ENCODE measurements around the gene TAS2R4.
"Not testable (repeated sequence)": the region's sequence is repeated elsewhere in the genome, so short reads cannot be mapped to it uniquely, and the experiment has no call there.

The TAS2R4 gene, protein sequence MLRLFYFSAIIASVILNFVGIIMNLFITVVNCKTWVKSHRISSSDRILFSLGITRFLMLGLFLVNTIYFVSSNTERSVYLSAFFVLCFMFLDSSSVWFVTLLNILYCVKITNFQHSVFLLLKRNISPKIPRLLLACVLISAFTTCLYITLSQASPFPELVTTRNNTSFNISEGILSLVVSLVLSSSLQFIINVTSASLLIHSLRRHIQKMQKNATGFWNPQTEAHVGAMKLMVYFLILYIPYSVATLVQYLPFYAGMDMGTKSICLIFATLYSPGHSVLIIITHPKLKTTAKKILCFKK

DNA sequence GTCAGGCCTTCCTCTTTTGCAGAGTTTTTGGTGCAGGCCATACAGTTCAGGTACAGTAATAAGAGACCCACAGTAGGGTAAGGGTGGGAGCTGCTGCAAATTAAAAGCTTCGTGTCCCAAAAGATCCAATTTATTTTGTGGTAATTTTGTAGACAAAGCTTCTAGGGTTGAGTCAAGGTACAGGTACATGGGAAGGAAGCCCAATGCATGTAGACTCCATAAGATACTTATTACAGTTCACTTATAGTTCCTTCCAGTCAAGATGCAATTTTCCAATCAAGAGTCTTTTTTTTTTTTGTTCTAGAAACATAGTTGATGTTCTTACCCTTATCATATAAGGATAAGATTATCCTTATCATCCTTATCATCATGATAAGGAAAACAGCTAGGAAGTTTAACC, at the start of gene TAS2R4:
TAS2R4 (plus strand) TSS at position 301 of the 400 bp plus-strand sequence. CDS start 1,815 bp downstream, outside the sequence.
- no peak for DNase-seq

DNA sequence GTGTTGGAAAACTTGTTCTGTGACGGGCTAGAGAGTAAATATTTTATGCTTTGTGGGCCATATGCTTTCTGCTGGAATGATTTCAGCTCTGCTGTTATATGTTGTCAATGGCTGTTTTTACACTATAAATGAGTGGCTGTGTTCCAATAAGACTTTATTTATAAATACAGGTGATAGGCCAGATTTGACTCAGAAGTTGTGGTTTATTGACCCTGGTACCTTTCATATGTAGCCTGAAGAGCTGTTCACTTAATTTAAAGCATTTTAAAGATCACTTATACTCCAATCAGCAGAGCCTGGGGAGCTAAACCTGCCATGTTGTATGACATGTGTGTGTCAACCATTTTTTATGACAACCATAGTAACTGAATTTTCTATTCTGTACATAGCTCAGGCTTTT, 47.5 kb upstream of the TAS2R4 start:
- DNase-seq: no peak

DNA sequence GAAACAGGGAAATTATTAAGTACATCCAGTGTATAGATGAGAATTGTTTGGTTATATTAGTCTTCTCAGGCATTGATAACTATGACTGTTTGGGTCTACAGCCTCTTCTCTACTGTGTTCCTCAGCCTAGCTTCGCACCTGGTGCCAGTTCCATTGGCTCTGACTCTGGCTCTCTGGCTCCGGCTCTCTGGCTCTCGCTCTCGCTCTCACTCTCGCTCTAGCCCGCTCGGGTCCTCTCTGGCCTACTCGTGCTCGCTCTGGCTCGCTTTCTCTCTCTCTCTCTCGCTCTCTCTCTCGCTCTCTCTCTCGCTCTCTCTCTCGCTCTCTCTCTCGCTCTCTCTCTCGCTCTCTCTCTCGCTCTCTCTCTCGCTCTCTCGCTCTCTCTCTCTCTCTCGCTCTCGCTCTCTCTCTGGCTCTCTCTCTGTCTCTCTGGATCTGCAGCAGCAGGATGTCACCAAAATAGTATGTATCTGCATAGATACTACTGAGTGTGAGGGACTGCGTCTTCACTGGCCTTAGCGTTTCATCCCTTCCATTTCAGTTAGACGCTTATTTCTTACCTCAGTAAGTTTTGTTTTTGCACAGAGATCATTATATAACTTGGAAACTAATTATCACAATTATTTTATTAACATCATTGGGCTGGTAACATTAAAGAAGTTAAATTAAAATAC, 44.9 kb upstream of the TAS2R4 start:
- no peak for DNase-seq

DNA sequence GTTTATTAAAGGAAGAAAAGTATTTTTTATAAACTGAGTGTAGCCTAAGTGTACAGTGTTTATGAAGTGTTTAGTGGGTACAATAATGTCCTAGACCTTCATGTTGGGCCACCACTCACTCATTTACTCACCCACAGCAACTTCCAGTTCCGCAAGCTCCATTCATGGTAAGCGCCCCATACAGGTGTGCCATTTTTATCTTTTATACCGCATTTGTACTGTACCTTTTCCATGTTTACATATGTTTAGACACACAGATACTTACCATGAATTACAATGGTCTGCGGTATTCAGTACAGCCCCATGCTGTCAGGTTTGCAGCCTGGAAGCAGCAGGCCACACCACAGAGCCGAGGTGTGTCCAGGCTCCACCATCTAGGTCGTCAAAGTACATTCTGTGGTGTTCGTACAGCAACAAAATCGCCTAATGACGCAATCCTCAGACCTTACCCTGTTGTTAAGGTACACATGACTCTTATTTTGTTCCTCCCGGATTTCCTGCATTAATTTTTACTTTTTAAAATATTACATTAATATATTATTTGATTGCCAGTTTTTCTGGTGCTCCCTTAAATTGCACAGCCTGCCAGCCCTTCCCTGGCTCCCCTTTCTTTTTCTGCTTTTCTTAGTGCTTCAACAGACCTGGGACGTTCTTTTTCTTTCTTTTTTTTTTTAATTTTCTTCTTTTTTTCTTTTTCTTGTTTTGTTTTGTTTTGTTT, 39.2 kb upstream of the TAS2R4 start:
- no peak for DNase-seq

DNA sequence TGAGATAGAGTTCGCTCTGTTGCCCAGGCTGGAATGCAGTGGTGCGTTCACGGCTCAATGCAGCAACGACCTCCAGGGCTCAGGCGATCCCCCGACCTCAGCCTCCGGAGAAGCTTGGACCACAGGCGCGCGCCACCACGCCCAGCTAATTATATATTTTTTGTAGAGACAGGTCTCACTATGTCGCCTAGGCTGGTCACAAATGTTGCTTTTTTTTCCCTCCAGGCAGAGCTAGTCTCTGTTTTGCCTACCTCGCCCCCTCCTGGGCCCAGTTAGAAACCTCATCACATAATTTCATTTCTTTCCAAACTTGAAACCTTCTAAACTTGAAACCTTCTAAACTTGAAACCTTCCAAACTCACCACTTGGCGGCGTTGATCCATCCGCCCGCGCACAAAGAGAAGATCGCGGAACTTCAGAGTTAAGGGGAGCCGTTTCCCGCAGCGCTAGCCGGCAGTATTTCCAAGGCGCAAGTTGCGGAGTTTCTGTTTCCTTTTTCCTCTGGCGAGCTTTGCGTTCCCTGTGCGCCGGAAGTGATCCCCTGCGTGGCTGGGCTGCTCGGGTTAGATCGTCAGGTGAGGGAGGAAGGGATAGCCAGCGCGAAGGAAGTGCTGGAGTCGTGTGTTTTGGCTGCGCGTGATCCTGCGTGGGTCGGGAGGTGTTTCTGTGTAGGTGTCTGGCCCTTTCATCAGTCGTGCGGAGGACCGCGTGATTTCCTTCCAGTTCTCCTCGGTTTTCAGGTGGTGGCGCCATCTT, 38.5 kb upstream of the TAS2R4 start, which contains the start of gene SSBP1:
SSBP1 (plus strand) TSS at position 523 of the 756 bp plus-strand sequence. CDS start 809 bp downstream, outside the sequence.
- peak; percentile 89 for DNase-seq

DNA sequence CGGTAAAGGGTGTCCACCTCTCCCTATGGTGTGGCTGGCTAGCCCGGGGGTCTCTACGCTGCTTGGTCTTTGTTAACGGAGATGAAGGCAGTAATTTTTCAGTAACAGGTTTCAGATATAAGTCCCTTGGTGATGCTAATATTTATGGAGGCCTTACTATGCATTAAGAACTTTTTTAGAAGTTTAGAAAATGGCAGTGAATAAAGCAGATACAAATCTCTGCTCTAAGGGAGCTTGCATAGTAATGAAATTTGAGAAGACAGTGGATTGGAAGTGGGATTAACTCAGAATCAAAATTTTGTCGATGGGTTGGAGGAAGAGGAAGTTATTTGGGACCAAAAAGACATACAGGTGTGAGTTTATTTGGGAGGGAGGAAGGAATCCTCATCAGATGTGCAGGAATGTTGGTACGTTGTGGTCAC, 37.9 kb upstream of the TAS2R4 start:
- DNase-seq: no peak

DNA sequence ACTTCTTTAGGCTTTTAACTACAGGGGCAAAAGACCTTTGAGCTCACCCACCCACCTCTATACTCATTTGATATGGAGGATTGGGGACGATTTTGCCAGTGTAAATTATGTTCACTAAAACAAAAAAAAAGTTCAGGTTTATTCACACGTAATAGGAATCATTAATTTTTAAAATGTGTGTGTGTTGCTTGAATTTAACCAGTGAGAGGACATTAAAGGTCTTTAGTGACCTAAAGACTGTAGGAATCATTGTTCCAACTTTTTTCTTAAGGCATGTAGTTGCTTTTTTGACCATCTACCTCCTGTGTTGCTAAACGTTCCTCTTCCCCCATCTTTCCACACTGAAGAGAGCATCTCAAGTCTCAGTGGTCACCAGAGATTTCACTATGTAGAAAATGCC, 37.2 kb upstream of the TAS2R4 start:
- no peak for DNase-seq

DNA sequence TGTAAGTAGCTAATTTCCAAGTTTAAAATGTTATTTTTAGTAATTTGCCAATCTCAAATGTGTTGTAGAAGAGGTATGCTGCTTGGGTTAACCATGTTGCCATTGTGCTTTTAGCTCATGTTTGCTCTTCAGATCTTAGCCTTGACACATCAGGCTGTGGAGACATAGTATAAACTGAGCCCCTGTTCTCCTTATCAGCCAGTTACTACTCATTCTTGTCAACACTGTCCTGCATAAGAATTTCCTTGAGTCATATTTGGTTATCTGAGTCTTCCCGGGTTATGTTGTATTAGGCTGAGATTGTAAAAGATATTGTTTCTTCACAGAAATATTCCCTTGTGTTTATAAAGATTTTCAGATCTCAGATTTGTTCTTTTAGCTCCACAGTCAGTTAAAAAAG, 34.2 kb upstream of the TAS2R4 start:
- no peak for DNase-seq

DNA sequence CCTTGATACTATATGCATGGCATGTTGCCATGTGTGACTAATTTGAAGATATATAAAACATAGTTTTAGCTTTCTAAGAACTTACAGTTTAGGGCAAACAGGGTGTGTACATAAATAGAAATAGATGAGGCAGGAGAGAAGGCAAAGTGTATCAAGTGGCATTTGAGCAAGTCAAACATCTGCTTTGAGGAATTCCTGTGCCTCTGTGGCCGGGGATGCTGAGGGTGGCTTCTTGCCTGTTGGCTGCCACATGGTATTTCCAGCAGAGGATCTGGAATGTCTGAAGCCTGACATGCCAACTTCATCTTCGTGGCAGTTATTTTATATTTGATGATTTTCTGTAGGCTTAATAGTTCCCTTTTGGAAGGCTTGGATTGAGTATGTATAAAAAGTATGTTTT, 32.3 kb upstream of the TAS2R4 start:
- no peak for DNase-seq

DNA sequence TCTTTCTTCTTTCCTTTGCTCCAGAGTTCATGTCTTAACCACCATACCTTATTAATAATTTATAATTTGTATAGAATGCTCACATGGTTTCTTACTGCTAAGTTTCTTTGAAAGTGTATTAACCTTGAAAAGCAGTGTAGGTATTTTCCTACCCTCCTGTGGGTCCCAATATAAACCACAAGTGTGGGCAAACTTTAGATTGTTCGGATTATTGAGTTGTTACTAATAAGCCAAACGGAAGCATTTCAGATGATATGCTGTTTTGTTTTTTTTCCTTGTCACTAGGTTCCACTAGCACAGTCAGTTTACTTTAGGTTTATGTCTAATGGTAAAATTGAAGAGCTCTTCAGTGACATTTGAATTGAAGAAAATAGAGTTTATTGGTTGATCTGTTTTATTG, 28.1 kb upstream of the TAS2R4 start:
- DNase-seq: no peak

DNA sequence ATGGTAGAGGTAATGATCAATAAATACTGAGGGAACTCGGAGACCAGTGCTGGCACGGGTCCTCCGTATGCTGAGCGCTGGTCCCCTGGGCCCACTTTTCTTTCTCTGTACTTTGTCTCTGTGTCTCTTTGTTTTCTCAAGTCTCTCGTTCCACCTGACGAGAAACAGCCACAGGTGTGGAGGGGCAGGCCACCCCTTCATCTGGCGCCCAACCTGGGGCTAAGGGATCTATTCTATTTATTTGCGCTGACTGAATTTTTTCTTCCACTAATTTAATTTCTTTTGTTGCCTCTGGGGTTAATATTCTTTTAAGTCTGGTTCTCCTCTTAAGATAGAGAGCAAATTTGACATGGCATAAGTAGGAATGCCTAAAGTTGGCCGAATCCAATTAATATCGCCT, 24.6 kb upstream of the TAS2R4 start:
- DNase-seq: not testable (repeated sequence)

DNA sequence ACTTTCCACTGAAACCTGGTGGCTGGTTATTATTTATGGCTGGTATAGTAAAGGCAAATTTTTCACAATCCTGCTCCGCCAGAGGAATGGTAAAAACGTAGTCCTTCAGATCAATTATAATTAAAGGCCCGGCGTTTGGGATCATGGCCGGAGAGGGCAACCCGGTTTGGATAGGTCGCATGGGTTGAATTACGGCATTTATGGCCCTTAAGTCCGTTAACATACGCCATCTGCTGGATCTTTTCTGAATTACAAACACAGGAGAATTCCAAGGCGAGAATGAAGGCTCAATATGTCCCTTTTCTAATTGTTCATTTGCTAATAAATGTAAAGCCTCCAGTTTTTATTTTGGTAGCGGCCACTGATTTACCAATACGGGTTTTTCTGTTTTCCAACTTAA, 23.8 kb upstream of the TAS2R4 start:
- DNase-seq: no peak

DNA sequence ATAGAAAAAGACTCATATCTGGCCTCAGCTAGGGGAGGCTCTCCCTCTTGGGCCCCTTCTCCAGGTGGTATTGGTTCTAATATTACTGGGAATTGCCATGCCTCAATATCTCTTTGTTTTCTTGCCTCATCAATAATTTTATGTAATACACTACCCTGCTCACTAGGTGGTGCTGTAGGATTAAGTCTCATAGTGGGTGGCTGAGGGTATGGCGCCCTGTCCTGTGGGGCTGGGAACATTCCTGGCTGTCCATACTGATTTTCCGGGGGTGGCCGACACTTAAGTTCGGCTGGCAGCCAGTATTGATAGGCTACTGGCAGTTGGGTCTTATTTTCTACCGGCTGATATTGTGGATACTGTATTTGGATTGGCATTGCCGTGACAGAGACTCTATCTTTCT, 21.5 kb upstream of the TAS2R4 start:
- no peak for DNase-seq

DNA sequence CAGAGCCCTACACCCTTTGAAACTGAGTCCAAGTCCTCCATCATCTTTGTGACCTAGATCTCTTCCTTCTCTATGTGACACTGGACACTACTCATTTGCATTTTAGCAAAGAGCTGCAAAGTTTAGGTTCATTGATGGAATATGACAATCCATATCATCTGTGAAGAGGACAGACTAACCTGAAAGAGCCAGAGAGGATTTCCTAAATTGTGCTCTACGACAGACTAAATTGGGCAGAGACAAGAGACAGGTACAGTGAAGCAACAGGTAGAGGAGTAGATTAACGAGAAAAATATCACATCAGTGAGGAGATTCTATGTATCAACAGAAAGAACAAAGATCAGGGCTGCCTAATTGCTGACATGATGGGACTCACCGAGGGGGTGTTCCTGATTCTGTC, 12.7 kb upstream of the TAS2R4 start, which contains the start of gene TAS2R3:
TAS2R3 (plus strand) TSS at position 301 of the 400 bp plus-strand sequence; CDS start at position 363, 62 bp downstream.
- no peak for DNase-seq

DNA sequence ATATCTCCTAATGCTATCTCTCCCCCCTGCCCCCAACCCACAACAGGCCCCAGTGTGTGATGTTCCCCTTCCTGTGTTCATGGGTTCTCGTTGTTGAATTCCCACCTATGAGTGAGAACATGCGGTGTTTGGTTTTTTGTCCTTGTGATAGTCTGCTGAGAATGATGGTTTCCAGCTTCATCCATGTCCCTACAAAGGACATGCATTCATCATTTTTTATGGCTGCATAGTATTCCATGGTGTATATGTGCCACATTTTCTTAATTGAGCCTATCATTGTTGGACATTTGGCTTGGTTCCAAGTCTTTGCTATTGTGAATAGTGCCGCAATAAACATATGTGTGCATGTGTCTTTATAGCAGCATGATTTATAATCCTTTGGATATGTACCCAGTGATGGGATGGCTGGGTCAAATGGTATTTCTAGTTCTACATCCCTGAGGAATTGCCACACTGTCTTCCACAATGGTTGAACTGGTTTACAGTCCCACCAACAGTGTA, 6.3 kb upstream of the TAS2R4 start:
- DNase-seq: not testable (repeated sequence)

DNA sequence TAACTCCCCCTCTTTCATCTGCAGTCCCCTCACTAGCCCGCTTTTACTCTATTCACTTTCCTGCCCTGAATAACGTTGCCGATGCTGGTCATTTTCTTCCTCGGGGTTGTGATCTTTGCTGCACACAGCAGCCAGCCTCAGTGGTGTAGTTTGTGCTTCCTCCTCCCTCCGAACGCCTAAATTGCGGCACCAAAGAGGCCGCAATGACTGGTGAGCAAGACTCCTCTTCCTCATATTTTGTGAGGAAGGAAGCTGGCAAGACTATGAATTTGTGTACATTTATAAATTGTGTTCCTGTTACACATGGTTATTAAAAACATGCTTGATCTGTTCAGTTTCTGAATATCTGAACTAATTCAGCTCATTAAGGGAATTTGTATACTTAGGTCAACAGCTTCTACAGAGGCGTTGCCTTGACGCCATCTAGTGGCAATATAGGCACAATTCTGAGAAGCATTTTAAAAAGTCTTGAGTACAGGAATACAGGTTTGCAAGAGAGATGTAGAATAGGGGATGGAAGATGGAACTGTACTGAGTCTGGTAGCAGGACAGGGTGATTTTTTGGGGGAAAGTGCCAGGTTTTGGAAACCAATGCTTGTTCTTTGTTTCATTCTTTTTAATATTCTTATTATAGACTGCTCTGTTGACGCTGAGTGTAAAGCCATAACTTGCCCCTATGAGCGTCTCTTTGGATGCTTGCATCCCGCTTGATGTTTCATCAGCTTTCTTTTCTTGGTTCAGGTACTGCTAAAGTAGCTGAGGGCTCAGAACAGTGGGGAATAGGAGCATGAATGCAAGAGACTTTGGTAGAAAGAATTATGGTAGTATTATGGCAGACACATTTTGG, 9.5 kb downstream of the TAS2R4 start:
- DNase-seq: no peak

DNA sequence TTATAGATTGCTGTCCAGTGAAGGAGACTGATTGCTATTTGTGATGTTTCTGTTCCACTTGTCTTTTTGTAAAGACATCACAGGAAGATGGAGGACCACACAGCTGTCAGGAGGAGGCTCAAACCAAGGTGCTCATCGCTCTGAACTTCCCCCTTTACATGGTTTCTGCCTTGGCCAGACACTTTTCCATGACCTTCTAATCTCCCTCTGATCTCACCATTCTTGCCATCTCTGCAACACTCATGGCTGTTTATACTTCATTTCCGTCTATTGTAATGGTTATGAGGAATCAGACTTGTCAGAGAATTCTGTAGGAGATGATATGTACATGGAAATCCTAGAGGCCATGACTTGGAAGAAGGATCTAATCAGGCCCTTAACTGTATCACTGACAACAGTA, 11.8 kb downstream of the TAS2R4 start:
- no peak for DNase-seq

DNA sequence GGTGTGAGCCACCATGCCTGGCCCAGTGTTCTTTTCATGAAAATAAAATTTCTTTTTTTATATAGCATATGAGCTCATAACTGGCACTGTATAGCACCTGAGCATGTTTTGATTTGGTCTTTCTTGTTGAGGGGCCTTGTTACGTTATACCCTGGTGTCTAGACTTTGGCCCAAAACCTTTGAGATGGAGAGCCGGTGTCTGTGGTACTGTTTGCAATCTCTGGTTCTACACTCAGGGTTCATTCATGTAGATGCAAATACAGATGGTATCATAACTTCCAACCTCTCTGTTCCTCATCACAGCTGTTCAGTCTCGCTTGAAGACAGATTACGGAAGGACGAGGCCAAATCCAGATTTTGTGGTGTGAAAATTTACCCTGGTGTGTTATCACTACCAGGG, 13.4 kb downstream of the TAS2R4 start, which contains the start of gene TAS2R5:
TAS2R5 (plus strand) TSS at position 301 of the 400 bp plus-strand sequence. CDS start 145 bp downstream, outside the sequence.
- DNase-seq: no peak

DNA sequence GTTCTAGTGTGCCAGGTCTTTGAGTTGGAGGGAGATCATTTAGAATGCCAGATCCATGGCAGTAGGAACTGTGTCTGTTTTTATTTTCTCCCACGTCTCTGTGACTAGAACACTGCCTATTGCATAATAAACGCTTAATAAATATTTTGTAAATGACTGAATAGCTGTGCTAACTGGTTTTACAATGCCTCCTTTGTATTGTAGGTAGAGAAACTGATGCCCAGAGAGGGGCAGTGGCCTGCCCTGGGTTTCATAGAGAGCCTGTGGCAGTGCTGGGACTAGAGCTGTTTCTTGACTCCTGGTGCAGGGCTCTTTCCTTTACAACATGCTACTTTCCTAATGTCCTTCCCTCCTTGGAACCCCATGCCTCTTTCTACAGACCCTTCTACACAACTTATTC, 16.1 kb downstream of the TAS2R4 start:
- no peak for DNase-seq

DNA sequence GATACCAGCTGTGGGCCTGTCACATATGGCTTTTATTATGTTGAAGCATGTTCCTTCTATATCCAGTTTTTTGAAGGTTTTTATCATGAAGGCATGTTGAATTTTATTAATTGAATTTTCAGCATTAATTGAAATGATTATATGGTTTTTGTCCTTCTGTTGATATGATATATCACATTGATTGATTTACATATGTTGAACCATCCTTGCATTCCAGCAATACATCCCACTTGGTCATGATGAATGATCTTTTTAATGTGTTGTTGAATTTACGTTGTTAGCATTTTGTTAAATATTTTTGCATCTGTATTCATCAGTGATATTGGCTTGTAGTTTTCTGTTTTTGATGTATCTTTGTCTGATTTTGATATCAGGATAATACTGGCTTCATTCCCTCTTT, 43.6 kb downstream of the TAS2R4 start:
- no peak for DNase-seq

DNA sequence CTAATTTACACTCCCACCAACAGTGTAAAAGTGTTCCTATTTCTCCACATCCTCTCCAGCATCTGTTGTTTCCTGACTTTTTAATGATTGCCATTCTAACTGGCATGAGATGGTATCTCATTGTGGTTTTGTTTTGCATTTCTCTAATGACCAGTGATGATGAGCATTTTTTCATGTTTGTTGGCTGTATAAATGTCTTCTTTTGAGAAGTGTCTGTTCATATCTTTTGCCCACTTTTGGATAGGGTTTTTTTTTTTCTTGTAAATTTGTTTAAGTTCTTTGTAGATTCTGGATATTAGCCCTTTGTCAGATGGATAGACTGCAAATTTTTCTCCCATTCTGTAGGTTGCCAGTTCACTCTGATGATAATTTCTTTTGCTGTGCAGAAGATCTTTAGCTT, 46.0 kb downstream of the TAS2R4 start:
- not testable (repeated sequence) for DNase-seq
